ENCODE measurements around the gene PDIA4. TPM values are rescaled to one million over a fixed set of nuclear protein-coding genes. Genes with fewer than 3 reads are reported as not detected.

PDIA4 gene
- total and polyA plus RNA-seq, 2 donors (not counting 1 experiment from before 2014, with no cell fraction given) = 210 to 266 TPM

DNA sequence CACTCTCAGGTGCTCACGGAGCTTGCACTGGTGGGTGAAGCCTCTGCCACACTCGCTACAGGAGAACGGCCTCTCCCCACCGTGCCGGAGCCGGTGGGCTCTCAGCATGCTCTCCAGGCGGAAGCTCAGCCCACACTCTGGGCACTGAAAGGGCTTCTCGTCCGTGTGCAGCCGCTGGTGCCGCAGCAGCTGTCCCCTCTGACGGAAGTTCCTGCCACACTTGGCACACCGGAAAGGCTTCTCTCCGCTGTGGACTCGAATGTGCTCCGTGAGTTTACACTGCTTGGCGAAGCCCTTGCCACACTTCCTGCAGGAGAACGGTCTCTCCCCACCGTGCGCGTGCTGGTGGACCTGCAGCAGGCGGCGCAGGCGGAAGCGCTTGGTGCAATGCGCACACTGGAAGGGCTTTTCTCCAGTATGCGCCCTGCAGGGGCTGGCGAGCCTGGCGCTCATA lies 42.9 kb upstream of the PDIA4 start:
- Histone ChIP-seq H3K4me2 (ENCODE audit: extremely low read depth, insufficient read depth, low read length) (no peak overlapping the region), H3K27ac (ENCODE audit: insufficient read depth, low read length) (no peak overlapping the region), H3K4me1 (ENCODE audit: control insufficient read depth, extremely low read depth, insufficient read depth, low read length) (no peaks in the 10 kb centered on the region), H3K4me3 (replicated peaks in 1 of 4; ENCODE audit: control extremely low read depth in 1 of 4, insufficient read depth in 1 of 4, low read depth in 3 of 4, low read length in 4 of 4) (no peak overlapping the region), H3K79me2 (ENCODE audit: control insufficient read depth, insufficient read depth, low read length) (no peaks in the 10 kb centered on the region), H3K36me3 (ENCODE audit: control insufficient read depth, insufficient read depth, low read length) (peaks cover 10% of the 10 kb centered on the region), H3K27me3 (ENCODE audit: control insufficient read depth, insufficient read depth, low read length) (no peaks in the 10 kb centered on the region), H2AFZ (ENCODE audit: low read length) (no peak overlapping the region), H4K20me1 (ENCODE audit: control insufficient read depth, extremely low read depth, insufficient read depth, low read length) (no peaks in the 10 kb centered on the region), H3K9ac (ENCODE audit: insufficient read depth, low read length) (no peak overlapping the region), H3K9me3 (ENCODE audit: control insufficient read depth, insufficient read depth, low read depth, low read length) (no peaks in the 10 kb centered on the region)
- no peak for TF ChIP-seq EZH2 (IDR thresholded peaks at IDR 0.05; ENCODE audit: low read length, missing control alignments)
- TF ChIP-seq, protein P1, sequence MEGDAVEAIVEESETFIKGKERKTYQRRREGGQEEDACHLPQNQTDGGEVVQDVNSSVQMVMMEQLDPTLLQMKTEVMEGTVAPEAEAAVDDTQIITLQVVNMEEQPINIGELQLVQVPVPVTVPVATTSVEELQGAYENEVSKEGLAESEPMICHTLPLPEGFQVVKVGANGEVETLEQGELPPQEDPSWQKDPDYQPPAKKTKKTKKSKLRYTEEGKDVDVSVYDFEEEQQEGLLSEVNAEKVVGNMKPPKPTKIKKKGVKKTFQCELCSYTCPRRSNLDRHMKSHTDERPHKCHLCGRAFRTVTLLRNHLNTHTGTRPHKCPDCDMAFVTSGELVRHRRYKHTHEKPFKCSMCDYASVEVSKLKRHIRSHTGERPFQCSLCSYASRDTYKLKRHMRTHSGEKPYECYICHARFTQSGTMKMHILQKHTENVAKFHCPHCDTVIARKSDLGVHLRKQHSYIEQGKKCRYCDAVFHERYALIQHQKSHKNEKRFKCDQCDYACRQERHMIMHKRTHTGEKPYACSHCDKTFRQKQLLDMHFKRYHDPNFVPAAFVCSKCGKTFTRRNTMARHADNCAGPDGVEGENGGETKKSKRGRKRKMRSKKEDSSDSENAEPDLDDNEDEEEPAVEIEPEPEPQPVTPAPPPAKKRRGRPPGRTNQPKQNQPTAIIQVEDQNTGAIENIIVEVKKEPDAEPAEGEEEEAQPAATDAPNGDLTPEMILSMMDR (conservative IDR thresholded peaks at IDR 0.05 in 1 of 2, IDR thresholded peaks at IDR 0.05 in 1 of 2; ENCODE audit: low read depth in 1 of 2, low read length in 2 of 2) = no peak
- no peak for DNase-seq (ENCODE audit: low read depth in 2 of 2)

DNA sequence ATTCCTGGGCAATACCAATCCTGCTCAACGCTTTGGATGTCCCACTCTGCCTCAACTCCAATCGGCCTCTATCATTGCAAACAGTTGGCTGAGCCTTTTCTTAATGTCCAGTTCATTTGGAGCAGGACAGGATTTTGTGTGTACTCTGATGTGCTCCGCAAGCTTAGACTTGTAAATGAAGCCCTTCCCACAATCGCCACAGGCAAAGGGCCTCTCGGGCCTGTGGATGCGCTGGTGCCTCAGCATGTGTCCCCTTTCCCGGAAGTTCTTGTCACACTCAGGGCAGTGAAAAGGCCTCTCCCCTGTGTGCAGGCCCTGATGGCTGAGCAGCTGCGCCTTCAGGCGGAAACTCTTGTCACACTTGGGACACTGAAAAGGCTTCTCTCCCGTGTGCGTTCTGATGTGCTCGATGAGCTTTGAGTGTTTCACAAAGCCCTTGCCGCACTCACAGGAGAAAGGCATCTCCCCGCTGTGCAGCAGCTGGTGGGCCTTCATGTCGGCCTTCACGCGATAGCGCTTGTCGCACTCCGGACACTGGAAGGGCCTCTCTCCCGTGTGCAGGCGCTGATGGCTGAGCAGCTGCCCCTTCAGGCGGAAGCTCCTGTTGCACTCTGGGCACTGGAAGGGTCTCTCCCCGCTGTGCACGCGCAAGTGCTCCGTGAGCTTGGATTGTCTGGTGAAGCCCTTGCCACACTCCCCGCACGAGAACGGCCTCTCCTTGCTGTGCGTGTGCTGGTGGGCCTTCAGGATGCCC lies 42.2 kb upstream of the PDIA4 start:
- DNase-seq (ENCODE audit: low read depth in 2 of 2) = no peak
- Histone ChIP-seq H3K27ac (ENCODE audit: insufficient read depth, low read length) (no peak overlapping the region), H3K79me2 (ENCODE audit: control insufficient read depth, insufficient read depth, low read length) (no peaks in the 10 kb centered on the region), H3K4me3 (replicated peaks in 1 of 4; ENCODE audit: control extremely low read depth in 1 of 4, insufficient read depth in 1 of 4, low read depth in 3 of 4, low read length in 4 of 4) (no peak overlapping the region), H3K4me1 (ENCODE audit: control insufficient read depth, extremely low read depth, insufficient read depth, low read length) (no peaks in the 10 kb centered on the region), H3K36me3 (ENCODE audit: control insufficient read depth, insufficient read depth, low read length) (peaks cover 10% of the 10 kb centered on the region), H4K20me1 (ENCODE audit: control insufficient read depth, extremely low read depth, insufficient read depth, low read length) (no peaks in the 10 kb centered on the region), H3K4me2 (ENCODE audit: extremely low read depth, insufficient read depth, low read length) (no peak overlapping the region), H3K27me3 (ENCODE audit: control insufficient read depth, insufficient read depth, low read length) (no peaks in the 10 kb centered on the region), H3K9me3 (ENCODE audit: control insufficient read depth, insufficient read depth, low read depth, low read length) (no peaks in the 10 kb centered on the region), H2AFZ (ENCODE audit: low read length) (no peak overlapping the region), H3K9ac (ENCODE audit: insufficient read depth, low read length) (no peak overlapping the region)
- TF ChIP-seq, protein P1 (conservative IDR thresholded peaks at IDR 0.05 in 1 of 2, IDR thresholded peaks at IDR 0.05 in 1 of 2; ENCODE audit: low read depth in 1 of 2, low read length in 2 of 2) = no peak
- TF ChIP-seq EZH2 (IDR thresholded peaks at IDR 0.05; ENCODE audit: low read length, missing control alignments) = no peak

DNA sequence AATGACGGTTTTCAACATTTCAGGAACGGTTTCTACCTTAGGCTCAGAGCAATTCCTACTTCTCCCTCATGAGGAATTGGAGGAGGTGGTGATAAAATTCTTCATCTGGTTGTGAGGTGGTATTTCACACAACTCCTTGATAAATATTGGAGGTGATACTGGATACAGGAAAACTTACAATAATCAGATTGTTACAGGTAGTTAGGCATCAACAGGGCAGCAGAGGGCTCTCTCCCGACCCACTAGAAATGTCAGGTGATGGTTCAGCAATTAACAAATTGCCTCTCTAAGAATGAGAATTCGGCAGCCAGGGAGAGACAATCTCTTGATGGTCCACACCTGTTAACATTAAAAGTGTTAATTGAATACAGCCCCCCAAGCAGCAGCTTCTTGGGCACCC lies 39.6 kb upstream of the PDIA4 start:
- no peaks in the 10 kb centered on the region for H3K4me1 ChIP-seq (ENCODE audit: control insufficient read depth, extremely low read depth, insufficient read depth, low read length)
- no peak overlapping the region for H3K9ac ChIP-seq (ENCODE audit: insufficient read depth, low read length)
- H3K27ac ChIP-seq (ENCODE audit: insufficient read depth, low read length) = no peak overlapping the region
- H3K79me2 ChIP-seq (ENCODE audit: control insufficient read depth, insufficient read depth, low read length) = no peaks in the 10 kb centered on the region
- H4K20me1 ChIP-seq (ENCODE audit: control insufficient read depth, extremely low read depth, insufficient read depth, low read length) = no peaks in the 10 kb centered on the region
- no peak overlapping the region for H3K4me2 ChIP-seq (ENCODE audit: extremely low read depth, insufficient read depth, low read length)
- TF ChIP-seq, protein P1 (conservative IDR thresholded peaks at IDR 0.05 in 1 of 2, IDR thresholded peaks at IDR 0.05 in 1 of 2; ENCODE audit: low read depth in 1 of 2, low read length in 2 of 2) = no peak
- TF ChIP-seq EZH2 (IDR thresholded peaks at IDR 0.05; ENCODE audit: low read length, missing control alignments) = no peak
- H3K27me3 ChIP-seq (ENCODE audit: control insufficient read depth, insufficient read depth, low read length) = no peaks in the 10 kb centered on the region
- H3K4me3 ChIP-seq (replicated peaks in 1 of 4; ENCODE audit: control extremely low read depth in 1 of 4, insufficient read depth in 1 of 4, low read depth in 3 of 4, low read length in 4 of 4) = no peak overlapping the region
- no peaks in the 10 kb centered on the region for H3K9me3 ChIP-seq (ENCODE audit: control insufficient read depth, insufficient read depth, low read depth, low read length)
- no peak for DNase-seq (ENCODE audit: low read depth in 2 of 2)
- peaks cover 10% of the 10 kb centered on the region for H3K36me3 ChIP-seq (ENCODE audit: control insufficient read depth, insufficient read depth, low read length)
- H2AFZ ChIP-seq (ENCODE audit: low read length) = no peak overlapping the region

All from fibroblast of lung (primary cell).